ENCODE measurements around the gene GINS2.

GINS2 gene

DNA sequence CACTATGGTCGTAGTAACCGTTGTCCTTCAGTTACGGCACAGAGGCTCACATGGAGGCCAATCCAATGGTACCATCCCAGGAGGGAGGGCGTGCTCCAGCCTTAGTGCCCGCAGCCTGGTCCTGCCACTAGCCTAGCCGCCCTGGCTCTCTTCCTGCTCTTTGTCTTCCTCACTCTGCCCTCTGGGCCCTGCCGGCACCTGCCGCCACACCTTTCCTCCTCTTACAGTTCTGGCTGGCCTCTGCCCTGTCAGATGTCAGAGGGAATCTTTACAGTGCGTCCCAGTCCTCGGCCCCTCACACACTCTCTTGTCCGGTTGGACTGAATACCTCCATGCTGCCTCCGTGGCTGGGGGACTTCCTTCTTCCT lies 23.4 kb downstream of the GINS2 start:
- no peak for DNase-seq

DNA sequence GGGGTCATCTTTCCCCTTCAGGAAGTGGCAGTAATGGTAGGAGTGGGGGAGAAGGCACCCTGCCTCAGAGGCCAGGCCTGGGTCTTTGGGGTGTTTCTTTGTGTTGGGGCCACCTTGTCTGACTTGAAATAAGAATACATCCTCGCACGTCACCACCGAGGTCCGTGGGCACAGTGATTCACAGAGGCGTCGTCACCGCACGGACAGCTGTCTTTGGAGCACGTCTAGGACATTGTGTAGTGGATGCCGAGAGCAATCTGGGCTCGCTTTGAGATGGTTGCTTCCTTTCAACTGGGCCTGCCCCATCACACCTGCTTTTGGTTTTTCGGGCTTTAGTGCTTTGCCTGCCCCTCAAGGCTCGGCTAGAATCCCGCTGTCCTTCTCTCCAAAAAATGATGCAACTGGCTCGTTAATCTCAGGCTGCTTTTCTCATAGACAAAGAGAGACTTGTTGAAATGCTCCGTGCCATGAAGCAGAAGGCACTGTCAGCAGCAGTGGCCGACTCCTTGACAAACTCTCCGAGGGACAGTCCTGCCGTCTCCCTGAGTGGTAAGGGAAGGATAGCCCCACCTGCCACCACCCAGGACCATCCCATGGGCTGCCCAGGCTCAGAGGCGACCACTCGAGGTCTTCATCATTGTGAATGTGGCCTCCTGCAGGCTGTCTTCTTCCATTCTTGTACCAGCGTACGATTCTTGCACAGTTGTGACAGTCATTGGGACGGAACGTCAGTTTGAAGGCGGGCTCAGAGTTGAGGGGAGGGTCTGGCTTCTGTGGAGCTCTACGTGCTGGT lies 24.0 kb downstream of the GINS2 start:
- no peak for DNase-seq

DNA sequence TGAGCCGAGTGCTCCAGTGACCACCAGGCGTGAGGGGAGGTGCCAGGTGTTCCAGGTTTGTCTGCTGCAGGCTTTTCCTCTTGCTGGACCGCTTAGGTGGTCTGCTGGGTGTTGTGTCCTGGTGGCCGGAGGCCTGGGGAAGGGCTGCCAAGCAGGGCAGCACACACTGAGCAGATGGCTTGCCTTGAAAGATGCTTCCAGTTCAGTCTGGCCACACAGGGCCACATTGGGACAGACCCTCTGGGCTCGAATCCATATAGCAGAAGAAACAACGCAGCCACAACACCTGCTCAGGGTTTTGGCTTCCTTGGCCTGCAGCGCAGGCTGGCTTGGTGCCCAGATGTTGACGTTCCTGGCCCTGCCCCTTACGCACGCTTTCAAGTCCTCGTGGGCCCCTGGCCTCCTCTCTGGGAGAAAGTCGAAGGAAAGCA lies 24.8 kb downstream of the GINS2 start:
- DNase-seq = no peak

DNA sequence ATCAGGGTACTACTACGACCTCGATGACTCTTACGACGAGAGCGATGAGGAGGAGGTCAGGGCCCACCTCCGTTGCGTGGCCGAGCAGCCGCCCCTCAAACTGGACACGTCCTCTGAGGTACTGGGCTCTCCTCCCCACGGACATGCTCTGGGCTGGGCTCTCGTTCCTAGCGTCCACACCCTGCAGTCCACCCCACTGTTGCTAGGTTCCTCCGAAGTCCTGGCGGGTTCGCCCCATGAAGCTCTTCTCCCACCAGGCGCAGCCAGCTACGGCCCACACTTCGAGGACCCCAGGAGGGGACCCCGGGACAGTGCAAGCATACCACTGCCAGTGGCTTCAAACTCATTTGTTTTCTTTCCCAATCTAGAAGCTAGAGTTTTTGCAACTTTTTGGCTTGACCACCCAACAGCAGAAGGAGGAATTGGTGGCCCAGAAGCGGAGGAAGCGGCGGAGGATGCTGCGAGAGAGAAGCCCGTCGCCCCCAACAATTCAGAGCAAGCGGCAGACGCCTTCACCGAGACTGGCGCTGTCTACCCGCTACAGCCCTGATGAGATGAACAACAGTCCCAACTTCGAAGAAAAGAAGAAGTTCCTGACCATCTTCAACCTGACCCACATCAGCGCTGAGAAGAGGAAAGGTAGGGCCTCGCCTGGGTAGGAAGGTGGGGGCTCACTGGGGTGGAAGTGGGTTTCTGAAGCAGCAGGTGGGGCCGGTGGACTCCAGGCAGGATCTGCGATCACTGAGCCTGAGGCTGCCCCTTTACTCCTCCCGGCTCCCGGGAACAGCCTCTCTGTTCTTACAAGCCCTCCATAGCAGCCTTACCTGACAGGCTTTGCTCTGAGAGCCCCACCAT lies 25.6 kb downstream of the GINS2 start:
- DNase-seq = no peak

DNA sequence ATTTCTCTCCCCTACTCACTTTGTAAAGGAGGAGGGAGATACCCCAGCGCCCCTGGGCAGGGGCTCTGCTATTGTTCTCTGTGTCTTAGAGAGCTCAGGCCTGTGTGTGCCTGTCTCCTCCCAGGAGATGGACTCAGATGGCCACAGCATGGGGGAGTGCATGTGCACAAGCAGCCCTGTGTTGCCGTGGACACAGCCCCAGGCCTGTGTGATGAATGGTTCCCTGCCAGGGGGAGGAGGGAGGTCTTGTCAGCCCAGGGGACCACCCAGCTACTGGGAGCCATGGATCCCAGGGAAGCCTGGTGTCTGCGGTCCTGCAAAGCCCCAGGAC lies 26.3 kb downstream of the GINS2 start:
- peak; percentile 31 for DNase-seq

DNA sequence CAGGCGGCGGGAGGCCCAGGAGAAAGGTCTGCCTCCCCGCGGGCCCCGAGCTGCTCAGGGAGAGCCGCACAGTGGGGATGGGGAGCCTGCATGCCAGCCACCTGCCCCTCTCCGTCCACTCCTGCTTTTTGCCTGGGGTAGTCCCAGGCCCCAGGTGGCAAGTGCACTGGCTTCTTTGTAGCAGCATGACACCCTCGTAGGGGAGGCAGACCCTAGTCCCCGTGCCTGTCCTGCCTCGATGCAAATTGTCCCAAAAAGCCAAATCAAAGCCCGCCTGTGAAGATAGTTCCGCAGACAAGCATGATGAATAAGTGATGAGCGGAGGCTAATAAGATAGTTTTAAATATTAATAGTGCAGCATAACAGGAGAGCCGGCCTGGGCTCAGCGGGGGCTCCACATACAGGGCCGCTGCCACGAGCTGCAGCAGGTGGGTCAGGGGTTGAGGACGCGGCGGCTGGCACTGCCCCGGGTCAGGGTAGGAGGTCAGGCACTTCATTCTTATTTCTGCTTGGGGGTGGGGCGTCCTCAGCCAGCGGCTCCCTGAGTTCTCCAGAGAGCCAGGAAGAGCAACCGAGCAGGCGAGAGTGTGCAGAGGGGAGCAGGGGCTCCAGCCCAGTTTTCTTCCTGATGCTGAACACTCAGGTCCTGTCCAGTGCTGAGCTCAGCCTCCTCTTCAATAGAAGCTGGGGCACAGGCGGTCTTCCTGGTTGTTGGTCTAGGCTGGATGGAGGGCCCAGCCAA lies 26.8 kb downstream of the GINS2 start:
- DNase-seq = no peak

DNA sequence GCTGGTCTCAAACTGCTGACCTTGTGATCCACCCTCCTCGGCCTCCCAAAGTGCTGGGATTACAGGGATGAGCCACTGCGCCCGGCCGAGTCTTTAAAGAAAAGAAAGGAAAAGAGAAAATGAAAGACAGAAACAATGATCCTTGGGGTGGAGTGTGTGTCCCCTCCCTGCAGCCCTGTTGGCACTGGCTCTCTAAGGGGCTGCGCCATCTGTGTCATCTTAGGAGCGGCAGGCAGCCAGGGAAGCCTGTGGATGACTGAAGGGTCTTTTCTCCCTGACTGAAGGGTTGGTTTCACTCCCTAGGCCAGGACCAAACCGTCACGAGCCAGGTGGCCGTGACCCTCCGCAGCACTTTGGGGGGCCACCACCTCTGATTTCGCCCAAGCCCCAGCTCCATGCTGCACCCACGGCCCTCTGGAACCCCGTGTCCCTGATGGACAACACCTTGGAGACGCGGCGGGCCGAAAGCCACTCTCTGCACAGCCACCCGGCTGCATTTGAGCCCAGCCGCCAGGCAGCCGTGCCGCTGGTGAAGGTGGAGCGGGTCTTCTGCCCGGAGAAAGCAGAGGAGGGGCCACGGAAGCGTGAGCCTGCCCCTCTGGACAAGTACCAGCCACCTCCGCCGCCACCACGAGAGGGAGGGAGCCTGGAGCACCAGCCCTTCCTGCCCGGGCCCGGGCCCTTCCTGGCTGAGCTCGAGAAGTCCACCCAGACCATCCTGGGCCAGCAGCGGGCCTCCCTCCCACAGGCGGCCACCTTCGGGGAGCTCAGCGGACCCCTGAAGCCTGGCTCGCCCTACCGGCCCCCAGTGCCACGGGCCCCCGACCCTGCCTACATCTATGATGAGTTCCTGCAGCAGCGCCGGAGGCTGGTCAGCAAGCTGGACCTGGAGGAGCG lies 27.7 kb downstream of the GINS2 start:
- no peak for DNase-seq

DNA sequence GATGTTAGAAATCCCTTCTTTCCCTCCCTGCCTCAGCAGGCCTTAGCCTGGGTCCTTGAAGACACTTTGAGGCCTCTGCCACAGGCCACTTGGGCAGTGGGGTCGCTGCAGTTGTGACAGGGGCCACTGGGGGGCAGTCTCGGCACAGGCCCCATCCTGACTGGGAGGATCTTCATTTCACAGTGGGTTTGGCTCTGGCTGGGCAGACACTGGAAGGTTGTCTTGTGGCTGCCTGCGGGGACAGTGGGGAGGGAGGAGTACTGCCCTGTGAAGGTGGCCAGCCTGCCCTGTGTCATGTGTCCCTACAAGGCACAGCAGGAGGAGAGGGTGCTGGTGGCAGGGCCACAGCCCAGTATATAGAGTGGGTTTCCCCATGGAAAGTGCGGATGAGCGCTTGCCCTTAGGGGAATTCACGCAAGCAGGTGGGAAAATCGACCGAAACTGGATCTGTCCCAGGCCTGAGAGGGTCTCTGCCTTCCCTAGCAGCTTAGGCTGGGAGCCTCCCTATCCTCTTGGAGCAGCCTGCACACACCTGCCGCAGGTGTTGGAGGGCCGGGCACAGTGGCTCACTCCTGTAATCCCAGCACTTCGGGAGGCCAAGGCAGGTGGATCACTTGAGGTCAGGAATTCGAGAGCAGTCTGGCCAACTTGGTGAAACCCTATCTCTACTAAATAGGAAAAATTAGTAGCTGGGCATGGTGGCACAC lies 28.8 kb downstream of the GINS2 start:
- DNase-seq = peak; percentile 100

DNA sequence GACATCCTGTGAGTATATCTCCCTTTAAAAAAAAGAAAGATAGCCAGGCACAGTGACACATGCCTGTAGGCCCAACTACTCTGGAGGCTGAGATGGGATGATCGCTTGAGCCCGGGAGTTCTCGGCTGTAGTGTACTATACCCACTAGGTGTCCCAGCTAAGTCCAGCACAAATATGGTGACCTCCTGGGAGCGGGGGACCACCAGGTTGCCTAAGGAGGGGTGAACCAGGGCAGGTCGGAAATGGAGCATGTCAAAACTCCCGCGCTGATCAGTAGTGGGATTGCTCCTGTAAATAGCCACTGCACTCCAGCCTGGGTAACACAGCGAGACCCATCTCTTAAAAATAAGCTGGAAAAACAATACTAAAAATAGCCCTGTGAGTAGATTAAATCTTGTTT lies 29.4 kb downstream of the GINS2 start:
- no peak for DNase-seq

DNA sequence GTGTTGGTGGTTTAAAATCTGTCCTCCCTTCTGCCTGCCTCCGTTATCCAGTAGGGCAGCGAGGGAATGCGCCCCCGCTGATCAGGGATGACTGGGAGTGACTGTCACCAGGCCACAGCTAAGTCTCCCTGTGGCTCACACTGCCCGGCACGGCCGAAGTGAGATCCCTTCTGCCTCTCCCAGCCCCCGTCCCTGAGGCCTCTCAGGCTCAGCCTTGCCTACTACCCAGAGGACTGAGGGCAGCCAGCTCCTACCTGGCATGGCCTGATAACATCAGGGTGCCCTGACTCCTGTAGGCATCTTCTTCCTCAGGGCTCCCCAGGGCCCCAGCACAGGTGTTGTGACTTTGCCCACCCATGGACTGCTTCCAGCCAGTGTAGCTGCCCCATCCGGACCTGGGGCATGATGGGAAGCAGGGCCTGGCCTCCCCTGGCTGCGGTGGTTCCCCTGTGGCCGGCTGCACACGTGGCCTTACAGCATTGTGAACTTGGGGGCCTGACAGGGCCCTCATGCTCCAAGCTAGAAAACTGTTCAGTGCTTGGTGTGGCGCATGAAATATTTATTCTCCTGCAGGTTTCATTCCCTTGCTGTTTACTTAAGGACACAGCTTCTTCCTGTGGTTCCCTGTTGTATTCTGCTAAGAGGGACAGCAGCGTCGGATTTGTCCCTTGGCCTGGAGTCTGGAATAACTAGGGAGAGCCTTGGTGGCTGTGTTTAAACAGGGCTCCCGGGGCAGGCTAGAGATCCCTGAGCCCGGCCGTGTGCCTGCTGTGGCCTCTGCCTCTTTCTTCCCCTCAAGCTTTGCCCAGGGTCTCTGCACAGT lies 30.0 kb downstream of the GINS2 start:
- DNase-seq = no peak

DNA sequence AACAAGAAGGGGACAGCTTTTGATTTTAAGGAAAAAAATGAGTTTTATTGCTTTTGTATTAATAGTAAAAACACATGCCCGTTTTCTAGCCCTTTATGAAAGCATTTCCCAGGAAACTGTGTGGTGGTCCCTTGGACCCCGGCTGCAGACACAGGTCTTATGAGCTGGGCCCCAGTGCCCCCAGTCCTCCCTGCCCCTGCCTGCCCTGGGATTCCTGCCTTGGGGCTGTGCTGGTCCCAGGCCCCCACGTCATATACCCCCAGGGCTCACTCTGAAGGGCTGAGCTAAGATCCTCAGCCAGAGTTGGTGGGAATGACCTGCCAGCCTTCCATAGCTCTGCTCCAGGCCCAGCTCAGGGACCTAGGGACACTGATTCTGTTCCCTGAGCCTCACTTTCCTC lies 30.8 kb downstream of the GINS2 start:
- DNase-seq = peak; percentile 41

DNA sequence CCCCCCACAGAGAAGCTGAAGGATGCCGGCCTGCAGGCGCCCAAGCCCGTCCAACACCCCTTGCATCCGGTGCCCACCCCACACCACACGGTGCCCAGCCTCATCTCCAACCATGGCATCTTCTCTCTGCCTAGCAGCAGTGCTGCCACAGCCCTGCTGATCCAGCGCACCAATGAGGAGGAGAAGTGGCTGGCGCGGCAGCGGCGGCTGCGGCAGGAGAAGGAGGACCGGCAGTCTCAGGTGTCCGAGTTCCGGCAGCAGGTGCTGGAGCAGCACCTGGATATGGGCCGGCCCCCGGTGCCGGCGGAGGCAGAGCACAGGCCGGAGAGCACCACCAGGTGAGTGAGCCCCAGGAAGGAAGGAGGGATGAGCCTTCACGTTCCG lies 31.5 kb downstream of the GINS2 start:
- DNase-seq = no peak

DNA sequence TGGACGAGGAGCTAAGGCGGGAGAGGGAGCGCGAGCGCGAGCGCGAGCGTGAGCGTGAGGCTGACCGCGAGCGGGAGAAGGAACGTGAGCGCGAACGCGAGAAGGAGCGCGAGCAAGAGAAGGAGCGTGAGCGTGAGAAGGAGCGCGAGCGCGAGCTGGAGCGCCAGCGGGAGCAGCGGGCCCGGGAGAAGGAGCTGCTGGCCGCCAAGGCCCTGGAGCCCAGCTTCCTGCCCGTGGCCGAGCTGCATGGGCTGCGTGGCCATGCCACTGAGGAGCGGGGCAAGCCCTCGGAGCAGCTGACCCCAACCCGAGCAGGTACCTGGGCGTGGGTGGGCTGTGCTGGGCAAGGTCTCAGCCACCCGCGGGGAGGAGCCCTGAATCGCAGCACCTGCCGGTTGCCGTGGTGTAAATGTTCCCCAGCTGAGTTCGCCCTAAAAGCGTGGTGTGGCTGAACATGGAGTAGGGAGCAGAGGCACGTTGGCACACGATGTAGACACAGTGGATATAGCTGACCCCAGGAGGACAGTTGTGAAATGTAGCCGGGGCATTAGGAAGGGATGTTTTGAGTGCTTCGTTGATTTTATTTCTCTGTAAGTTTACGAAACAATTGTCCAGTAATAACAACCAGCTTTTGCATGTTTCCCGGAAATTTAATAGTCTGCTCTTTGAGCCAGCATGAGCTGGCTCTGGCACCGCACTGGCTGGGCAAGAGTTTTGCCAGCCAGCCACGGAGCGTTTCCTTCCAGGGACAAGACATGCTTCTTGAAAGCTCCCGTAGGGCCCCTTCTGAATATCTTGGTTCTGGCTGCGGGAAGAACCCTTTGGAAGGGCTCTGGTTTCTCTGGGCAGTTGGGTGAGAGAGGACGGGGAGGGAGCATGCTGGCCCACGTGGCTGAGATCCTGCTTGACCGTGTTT lies 32.1 kb downstream of the GINS2 start:
- peak; percentile 20 for DNase-seq

DNA sequence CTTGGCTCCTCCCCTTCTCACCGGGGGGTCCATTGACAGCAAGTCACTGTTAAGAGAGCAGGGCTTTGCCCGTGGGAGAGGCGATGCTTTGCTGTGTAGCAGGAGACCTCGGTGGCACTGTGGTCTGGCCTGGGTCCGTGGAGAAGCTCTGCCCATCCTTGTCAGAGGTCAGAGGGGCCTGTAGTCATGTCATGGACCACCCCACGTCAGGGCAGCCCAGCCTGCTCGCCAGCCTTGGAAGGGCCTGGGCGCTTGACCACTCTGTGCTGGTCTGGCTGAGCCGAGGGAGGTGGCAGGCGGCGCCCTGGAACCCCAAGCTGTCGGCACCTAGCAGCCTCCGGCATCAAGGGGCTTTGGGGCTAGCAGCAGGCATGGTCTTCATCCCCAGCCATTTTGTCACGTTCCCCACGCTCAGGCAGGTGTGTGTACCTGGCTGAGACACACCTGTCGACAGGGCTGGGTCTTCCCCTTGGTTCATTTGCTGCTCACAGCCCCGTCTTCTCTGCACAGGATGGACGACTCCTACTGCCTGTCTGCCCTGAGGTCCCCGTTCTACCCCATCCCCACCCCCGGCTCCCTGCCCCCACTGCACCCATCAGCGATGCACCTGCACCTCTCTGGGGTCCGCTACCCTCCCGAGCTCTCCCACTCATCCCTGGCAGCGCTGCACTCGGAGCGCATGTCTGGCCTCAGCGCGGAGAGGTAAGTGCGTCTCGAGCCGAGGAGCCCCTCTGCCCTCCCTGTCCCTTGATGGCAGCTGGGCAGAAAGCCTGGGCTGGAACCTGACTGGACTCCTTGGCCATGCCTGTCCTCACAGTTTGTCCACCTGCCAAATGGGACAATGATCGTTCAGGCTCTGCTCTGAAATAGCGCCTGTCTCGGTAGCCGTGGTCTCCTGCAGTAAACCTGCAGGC lies 33.3 kb downstream of the GINS2 start:
- no peak for DNase-seq

DNA sequence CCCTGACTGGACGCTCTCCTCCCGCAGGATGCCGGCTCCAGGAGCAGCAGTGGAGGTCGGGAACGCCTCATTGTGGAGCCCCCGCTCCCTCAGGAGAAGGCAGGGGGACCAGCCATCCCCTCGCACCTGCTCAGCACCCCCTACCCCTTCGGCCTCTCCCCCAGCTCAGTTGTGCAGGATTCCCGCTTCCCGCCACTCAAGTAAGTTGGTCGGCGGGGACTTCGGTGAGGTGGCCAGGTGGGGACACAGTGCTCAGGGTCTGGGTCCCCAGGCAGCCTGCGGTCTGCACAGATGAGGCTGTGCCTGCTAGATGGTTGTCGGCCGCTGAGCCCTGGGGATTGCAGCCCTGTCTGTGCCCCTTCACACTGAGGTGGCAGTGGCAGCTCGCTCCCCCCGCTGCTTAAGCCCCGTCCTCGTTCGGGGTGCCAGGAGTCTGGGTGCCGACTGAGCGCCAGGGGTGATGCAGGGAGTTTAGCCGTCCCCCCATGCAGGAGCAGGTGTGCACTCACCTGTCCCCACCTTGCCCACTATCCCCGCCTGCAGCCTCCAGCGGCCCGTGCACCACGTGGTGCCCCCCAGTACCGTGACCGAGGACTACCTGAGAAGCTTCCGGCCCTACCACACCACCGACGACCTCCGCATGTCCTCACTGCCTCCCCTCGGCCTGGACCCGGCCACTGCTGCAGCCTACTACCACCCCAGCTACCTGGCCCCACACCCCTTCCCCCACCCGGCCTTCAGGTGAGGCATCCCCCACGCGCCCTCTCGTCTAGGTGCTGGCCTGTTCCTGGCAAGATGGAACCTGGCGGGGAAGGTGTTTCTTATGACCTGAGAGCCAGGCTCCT lies 34.3 kb downstream of the GINS2 start:
- DNase-seq = no peak

DNA sequence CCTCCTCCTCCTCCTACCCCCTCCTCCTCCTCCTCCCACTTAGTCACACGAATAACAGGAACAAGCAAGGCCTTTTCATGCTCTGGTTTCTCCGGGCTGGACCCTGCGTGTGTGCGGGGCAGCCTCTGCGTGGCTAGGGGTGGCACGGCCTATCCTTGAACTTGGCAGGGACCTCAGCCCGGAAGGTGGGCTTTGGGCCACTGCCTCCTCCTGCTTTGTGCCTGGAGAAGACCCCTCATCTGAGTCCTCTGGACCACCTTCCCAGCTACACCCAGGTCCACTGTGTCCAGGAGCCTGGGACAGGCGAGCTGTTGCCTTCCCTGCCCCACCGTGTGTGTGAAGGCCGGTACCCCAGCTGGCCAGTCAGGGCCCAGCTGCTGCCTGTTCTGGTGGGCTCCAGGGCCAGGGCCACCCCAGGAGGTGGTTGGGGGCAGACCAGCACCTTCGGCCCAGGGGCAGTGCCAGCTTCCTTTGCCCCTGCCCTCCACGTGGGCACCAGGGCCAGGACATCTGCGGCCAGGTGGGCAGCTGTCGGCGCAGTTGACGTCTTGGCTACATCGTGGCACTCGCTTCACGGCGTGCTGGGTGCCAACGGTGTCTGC lies 35.4 kb downstream of the GINS2 start:
- no peak for DNase-seq

DNA sequence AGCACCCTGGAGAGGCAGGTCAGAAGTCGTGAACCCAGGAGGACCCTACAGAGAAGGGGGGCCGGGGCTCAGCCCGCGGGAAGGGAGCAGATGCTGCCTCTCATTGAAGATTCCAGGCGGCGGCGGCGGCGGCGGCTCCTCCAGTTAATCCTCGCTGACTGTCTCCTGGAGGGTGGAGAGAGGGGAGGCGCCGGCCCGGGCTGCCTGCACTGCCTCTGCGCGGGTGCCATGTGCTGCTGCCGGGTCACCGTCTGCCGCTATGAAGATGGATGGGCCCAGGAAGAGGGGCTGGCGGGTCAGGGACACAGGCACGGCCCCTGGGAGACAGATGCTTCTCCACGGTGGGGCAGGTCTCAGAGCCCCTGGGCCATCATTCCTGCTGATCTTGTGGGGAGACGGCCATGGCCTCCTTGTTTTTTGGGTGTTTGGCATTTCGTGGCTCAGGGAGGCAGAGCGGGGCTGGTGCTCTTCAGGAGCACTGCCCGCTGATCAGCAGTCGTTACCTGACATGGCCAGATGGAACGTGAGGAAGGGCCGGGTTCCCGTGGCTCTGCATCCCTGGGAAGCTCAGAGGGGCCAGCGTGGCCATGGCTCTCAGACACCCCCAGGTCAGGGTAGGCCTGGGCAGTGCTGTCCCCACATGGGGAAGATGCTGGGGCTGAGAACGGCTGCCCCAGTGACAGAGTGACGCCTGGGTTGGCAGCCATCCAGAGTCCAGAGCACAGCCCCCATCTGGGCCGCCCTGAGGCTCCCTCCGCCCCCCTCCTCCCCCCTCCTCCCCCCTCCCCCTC lies 36.1 kb downstream of the GINS2 start:
- no peak for DNase-seq

All from 8988T (cell line).